ENCODE results near the gene ANKRD1.
"Not testable (repeated sequence)": the region's sequence is repeated elsewhere in the genome, so short reads cannot be mapped to it uniquely, and the experiment has no call there.

The ANKRD1 gene

GRCh38 chr10:90945491-90946070 is 24.7 kb upstream of the ANKRD1 start:
- no peak overlapping the region for H3K4me3 ChIP-seq (ENCODE audit: low read length)
- no peak for TF ChIP-seq ZNF274 (IDR thresholded peaks at IDR 0.05; ENCODE audit: low read depth, low read length)

- TF ChIP-seq ZNF274 (IDR thresholded peaks at IDR 0.05; ENCODE audit: low read depth, low read length), result no peak
- H3K4me3 ChIP-seq (ENCODE audit: low read length), result no peak overlapping the region
These were observed 23.9 kb upstream of the ANKRD1 start for GRCh38 chr10:90944749-90945148.

GRCh38 chr10:90942980-90943379 is 22.1 kb upstream of the ANKRD1 start:
- H3K4me3 ChIP-seq (ENCODE audit: low read length), result not testable (repeated sequence)

GRCh38 chr10:90939648-90940047 is 18.8 kb upstream of the ANKRD1 start:
- TF ChIP-seq ZNF274 (IDR thresholded peaks at IDR 0.05; ENCODE audit: low read depth, low read length), result no peak
- H3K4me3 ChIP-seq (ENCODE audit: low read length), result no peak overlapping the region

- no peak overlapping the region for H3K4me3 ChIP-seq (ENCODE audit: low read length)
- TF ChIP-seq ZNF274 (IDR thresholded peaks at IDR 0.05; ENCODE audit: low read depth, low read length), result no peak
These were observed 18.2 kb upstream of the ANKRD1 start for GRCh38 chr10:90939116-90939515.

- TF ChIP-seq ZNF274 (IDR thresholded peaks at IDR 0.05; ENCODE audit: low read depth, low read length), result no peak
- H3K4me3 ChIP-seq (ENCODE audit: low read length), result no peak overlapping the region
These were observed 16.9 kb upstream of the ANKRD1 start for GRCh38 chr10:90937645-90938258.

- no peak for TF ChIP-seq ZNF274 (IDR thresholded peaks at IDR 0.05; ENCODE audit: low read depth, low read length)
These were observed 15.4 kb upstream of the ANKRD1 start for GRCh38 chr10:90936276-90936659.

GRCh38 chr10:90935581-90936275 is 14.8 kb upstream of the ANKRD1 start:
- TF ChIP-seq ZNF274 (IDR thresholded peaks at IDR 0.05; ENCODE audit: low read depth, low read length), result no peak
- H3K4me3 ChIP-seq (ENCODE audit: low read length), result no peak overlapping the region

More at GRCh38 chr10:90936276-90936659, 15.4 kb upstream of the ANKRD1 start:
- no peak overlapping the region for H3K4me3 ChIP-seq (ENCODE audit: low read length)

- TF ChIP-seq ZNF274 (IDR thresholded peaks at IDR 0.05; ENCODE audit: low read depth, low read length), result no peak
- H3K4me3 ChIP-seq (ENCODE audit: low read length), result no peak overlapping the region
These were observed 10.3 kb upstream of the ANKRD1 start for GRCh38 chr10:90930971-90931871.

GRCh38 chr10:90930070-90930837 is 9.4 kb upstream of the ANKRD1 start:
- H3K4me3 ChIP-seq (ENCODE audit: low read length), result no peak overlapping the region
- no peak for TF ChIP-seq ZNF274 (IDR thresholded peaks at IDR 0.05; ENCODE audit: low read depth, low read length)

- TF ChIP-seq ZNF274 (IDR thresholded peaks at IDR 0.05; ENCODE audit: low read depth, low read length), result no peak
- no peak overlapping the region for H3K4me3 ChIP-seq (ENCODE audit: low read length)
These were observed 8.3 kb upstream of the ANKRD1 start for GRCh38 chr10:90929179-90929578.

- no peak for TF ChIP-seq ZNF274 (IDR thresholded peaks at IDR 0.05; ENCODE audit: low read depth, low read length)
- H3K4me3 ChIP-seq (ENCODE audit: low read length), result no peak overlapping the region
These were observed 6.4 kb upstream of the ANKRD1 start for GRCh38 chr10:90927293-90927692.

GRCh38 chr10:90925079-90926029 is 4.5 kb upstream of the ANKRD1 start:
- no peak overlapping the region for H3K4me3 ChIP-seq (ENCODE audit: low read length)
- no peak for TF ChIP-seq ZNF274 (IDR thresholded peaks at IDR 0.05; ENCODE audit: low read depth, low read length)

Data from GM08714 (cell line).